Prostate gland (tissue), 2 donors: ENCODE results near the gene ST3GAL2. TPM values are rescaled to one million over a fixed set of nuclear protein-coding genes. Genes with fewer than 3 reads are reported as not detected.
A peak's percentile ranks its signal among the peaks of the same experiment; 100 is the strongest.
"Not testable (repeated sequence)": the region's sequence is repeated elsewhere in the genome, so short reads cannot be mapped to it uniquely, and the experiment has no call there.

Source experiments
- DNase-seq: peaks from one replicate; pipeline ENCODE4 v3.0.0-alpha.2; 2019; ENCODE audit warnings: low spot score
- H3K27ac ChIP-seq, 2 donors: fragments of 200-600 bp; sonication (generic); 2 replicates each; pipeline ENCODE4 v1.5.1; 2017 to 2019
- H3K27me3 ChIP-seq: fragments of 200-600 bp; sonication (generic); replicated peaks from 2 replicates; pipeline ENCODE4 v1.5.1; 2019; ENCODE audit not compliant: insufficient read depth
- H3K36me3 ChIP-seq, 2 donors: fragments of 200-600 bp; sonication (generic); 1 replicate in 1 of 2; 2 replicates in 1 of 2; pipeline versions ENCODE4 v1.5.1 to v1.8.1; 2017 to 2019
- H3K4me1 ChIP-seq: fragments of 200-600 bp; sonication (generic); replicated peaks from 2 replicates; pipeline ENCODE4 v1.5.1; 2019
- H3K4me3 ChIP-seq, 2 donors: fragments of 200-600 bp; sonication (generic); 2 replicates each; pipeline ENCODE4 v1.5.1; 2017 to 2019
- H3K9me3 ChIP-seq: fragments of 200-600 bp; sonication (generic); 2 replicates; pipeline ENCODE4 v1.5.1; 2017
- CTCF ChIP-seq, 4 experiments: fragments of 200-600 bp in 2 of 4; fragments of 450-650 bp in 2 of 4; sonication (generic) in 2 of 4; IDR thresholded peaks; 1 replicate in 3 of 4; 2 replicates in 1 of 4; pipeline ENCODE4 v1.5.1; 2016 to 2019; ENCODE audit warnings: antibody characterized with exemption in 4 of 4, mild to moderate bottlenecking in 2 of 4, moderate library complexity in 2 of 4
- POLR2A ChIP-seq: fragments of 450-650 bp; IDR thresholded peaks from one replicate; pipeline ENCODE4 v1.6.1; 2016; ENCODE audit warnings: antibody characterized with exemption, mild to moderate bottlenecking
- POLR2AphosphoS5 ChIP-seq: sonication (generic); formaldehyde crosslinking; IDR thresholded peaks from one replicate; pipeline ENCODE4 v1.6.1; 2017; ENCODE audit warnings: antibody characterized with exemption
- WGBS: methylation state at CpG from one replicate; pipeline ENCODE4 v1.1.5; 2018; 5-methylcytosine and 5-hydroxymethylcytosine counted together
- intact Hi-C: fragments of 100-400 bp; cut with DNase I; formaldehyde crosslinking; loops from one replicate; pipeline ENCODE4 v1.14.2; 2022
- total RNA-seq, 2 donors: library from RNA; depleted of rRNA; stranded (reverse); fragments of >200 nt; gene quantifications; one replicate each; pipeline ENCODE4 v1.1.0, GENCODE V29; 2016

Gene ST3GAL2
- total RNA-seq, 2 donors from 2014 or later: 8.7 to 54.5 TPM

DNA sequence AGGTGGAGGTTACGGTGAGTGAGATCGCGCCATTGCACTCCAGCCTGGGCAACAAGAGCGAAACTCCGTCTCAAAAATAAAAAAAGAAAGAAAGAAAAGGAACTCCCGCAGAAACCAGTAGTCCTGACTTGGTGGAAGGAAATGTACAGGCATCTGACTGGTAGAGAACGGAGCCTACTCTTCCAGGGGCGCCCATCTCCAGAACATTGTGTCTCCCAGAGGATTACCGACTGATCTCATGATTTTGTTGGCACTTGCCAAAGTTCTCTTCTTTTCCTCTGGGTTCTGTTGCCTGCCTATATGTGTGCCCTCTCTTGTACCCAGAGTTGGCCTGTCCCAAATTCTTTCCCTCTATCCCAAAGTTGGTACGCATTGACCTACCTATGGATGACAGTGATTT lies 68.0 kb downstream of the ST3GAL2 start:
- no peaks in the 10 kb centered on the region for H3K9me3 ChIP-seq
- 96% methylated on average over 10 of the region's 10 CpGs for WGBS
- no peaks in the 10 kb centered on the region for H3K27me3 ChIP-seq
- H3K4me3 ChIP-seq: no peak overlapping the region
- intact Hi-C loops: loop anchor here (5.0 kb wide), 2 partner anchors 151 to 281 kb away; partner anchors contain the start of genes COG4 and SF3B3
- H3K27ac ChIP-seq: no peak overlapping the region
- peaks cover 10 to 11% of the 10 kb centered on the region in 2 donors for H3K36me3 ChIP-seq
- DNase-seq: no peak
- no peaks in the 10 kb centered on the region for H3K4me1 ChIP-seq
- no peak for TF ChIP-seq CTCF (IDR thresholded peaks at IDR 0.05)

DNA sequence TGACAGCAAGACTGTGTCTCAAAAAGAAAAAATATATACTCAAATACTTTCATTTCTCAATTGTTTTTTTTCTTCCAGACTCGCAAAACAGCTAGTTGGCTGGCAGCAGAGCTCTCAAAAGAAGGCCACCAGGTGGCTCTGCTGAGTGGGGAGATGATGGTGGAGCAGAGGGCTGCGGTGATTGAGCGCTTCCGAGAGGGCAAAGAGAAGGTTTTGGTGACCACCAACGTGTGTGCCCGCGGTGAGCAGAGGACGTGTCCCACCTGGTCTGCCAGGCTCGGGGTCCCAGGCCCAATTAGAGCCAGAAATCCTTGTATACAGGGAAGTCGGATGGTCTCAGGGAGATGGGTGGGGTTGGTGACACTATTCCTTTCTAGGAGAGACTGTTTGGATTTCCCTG lies 68.8 kb downstream of the ST3GAL2 start:
- H3K27ac ChIP-seq, H3K9me3 ChIP-seq, H3K4me3 ChIP-seq, H3K4me1 ChIP-seq, DNase-seq, H3K27me3 ChIP-seq: not testable (repeated sequence)
- intact Hi-C loops: loop anchor here (5.0 kb wide), 2 partner anchors 152 to 282 kb away; partner anchors contain the start of genes COG4 and SF3B3
- TF ChIP-seq CTCF (IDR thresholded peaks at IDR 0.05): peak; percentile 15 to 70 (median 58)
- peaks cover 6 to 11% of the 10 kb centered on the region in 2 donors for H3K36me3 ChIP-seq
- WGBS: 43% methylated on average over 10 of the region's 10 CpGs

GRCh38 chr16:70364399-70364798 lies 74.5 kb downstream of the ST3GAL2 start:
- no peak for DNase-seq
- Histone ChIP-seq H3K9me3 (no peaks in the 10 kb centered on the region), H3K27ac (no peak overlapping the region), H3K4me1 (no peaks in the 10 kb centered on the region), H3K36me3 (peaks cover 16 to 20% of the 10 kb centered on the region in 2 donors), H3K4me3 (no peak overlapping the region), H3K27me3 (no peaks in the 10 kb centered on the region)
- TF ChIP-seq POLR2A (no peak), CTCF (IDR thresholded peaks at IDR 0.05) (no peak), POLR2AphosphoS5 (no peak)
- intact Hi-C loops: no loop called here
- 90% methylated on average over 5 of the region's 5 CpGs for WGBS

DNA sequence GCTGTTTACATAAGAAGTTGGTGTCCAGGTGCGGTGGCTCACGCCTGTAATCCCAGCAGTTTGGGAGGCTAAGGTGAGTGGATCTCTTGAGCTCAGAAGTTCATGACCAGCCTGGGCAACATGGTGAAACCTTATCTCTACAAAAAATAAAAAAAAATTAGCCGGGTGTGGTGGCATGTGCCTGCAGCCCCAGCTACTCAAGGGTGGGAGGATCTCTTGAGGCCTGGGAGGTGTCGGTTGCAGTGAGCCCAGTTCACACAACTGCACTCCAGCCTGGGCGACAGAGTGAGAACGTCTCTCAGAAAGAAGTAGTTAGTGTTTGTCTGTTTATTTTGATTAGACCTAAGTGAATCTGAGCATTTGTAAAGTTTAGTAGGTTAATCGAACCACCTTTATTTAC lies 79.3 kb downstream of the ST3GAL2 start:
- H3K9me3 ChIP-seq: no peaks in the 10 kb centered on the region
- intact Hi-C loops: no loop called here
- no peak overlapping the region for H3K27ac ChIP-seq
- H3K27me3 ChIP-seq: no peaks in the 10 kb centered on the region
- no peak for DNase-seq
- H3K4me1 ChIP-seq: no peaks in the 10 kb centered on the region
- no peak for TF ChIP-seq POLR2A
- TF ChIP-seq CTCF (IDR thresholded peaks at IDR 0.05): no peak
- no peak for TF ChIP-seq POLR2AphosphoS5
- peaks cover 12 to 33% of the 10 kb centered on the region in 2 donors for H3K36me3 ChIP-seq
- H3K4me3 ChIP-seq: no peak overlapping the region
- 85% methylated on average over 7 of the region's 7 CpGs for WGBS

DNA sequence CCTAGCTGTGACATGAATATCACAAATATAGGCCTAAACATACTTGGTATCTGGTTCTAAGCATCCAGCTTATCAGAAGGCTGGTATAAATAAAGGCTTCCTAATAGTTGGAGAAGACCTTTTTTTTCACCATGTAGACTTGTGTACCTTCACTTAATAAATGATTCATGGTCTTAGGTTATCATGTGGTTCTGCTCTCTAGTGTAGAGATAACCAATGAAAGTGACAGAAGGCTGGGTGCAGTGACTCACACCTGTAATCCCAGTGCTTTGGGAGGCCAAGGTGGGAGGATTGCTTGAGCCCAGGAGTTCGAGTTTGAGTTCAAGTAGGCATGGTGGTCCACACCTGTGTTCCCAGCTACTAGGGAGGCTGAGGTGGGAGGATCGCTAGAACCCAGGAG lies 89.1 kb downstream of the ST3GAL2 start:
- 88% methylated on average over 2 of the region's 2 CpGs for WGBS
- H3K27me3 ChIP-seq: no peaks in the 10 kb centered on the region
- H3K9me3 ChIP-seq: no peaks in the 10 kb centered on the region
- peaks cover 6% of the 10 kb centered on the region for H3K4me1 ChIP-seq
- H3K27ac ChIP-seq: no peak overlapping the region
- intact Hi-C loops: loop anchor here (5.0 kb wide), 2 partner anchors 33 to 52 kb away; partner anchors contain the start of gene DDX19B
- H3K36me3 ChIP-seq: no peaks in the 10 kb centered on the region
- DNase-seq: no peak
- no peak overlapping the region for H3K4me3 ChIP-seq
- TF ChIP-seq CTCF (IDR thresholded peaks at IDR 0.05) (no peak), POLR2A (no peak), POLR2AphosphoS5 (no peak)
